Stimulated activated effector memory CD8-positive, alpha-beta T cell treated with anti-CD3 and anti-CD28 coated beads, Interleukin-12 subunit alpha, Interleukin-12 subunit beta, amount 100 ng/mL, for 72 hours (primary cell): ENCODE results near the gene CAV3.

ENCODE experiments used
- ATAC-seq: fragments of 150-1000 bp; cut with Tn5 transposase; 2 replicates; pipeline ENCODE4 v1.10.0; 2021
- DNase-seq, 2 donors: peaks; one replicate each; pipeline ENCODE4 v3.0.0; 2021 to 2022; ENCODE audit warnings: low spot score in 2 of 2
- H3K27ac Mint-ChIP-seq: one replicate; pipeline ENCODE4 v1.8.0; 2022; ENCODE audit warnings: mild to moderate bottlenecking, mixed read lengths
- H3K36me3 Mint-ChIP-seq: one replicate; pipeline ENCODE4 v1.8.0; 2022; ENCODE audit warnings: mild to moderate bottlenecking, mixed read lengths
- H3K4me1 Mint-ChIP-seq: one replicate; pipeline ENCODE4 v1.8.0; 2022; ENCODE audit warnings: mixed read lengths
- H3K4me3 Mint-ChIP-seq: one replicate; pipeline ENCODE4 v1.8.0; 2022; ENCODE audit warnings: mild to moderate bottlenecking, mixed read lengths
- H3K9me3 Mint-ChIP-seq: one replicate; pipeline ENCODE4 v1.8.0; 2022; ENCODE audit warnings: mixed read lengths

Gene CAV3

DNA sequence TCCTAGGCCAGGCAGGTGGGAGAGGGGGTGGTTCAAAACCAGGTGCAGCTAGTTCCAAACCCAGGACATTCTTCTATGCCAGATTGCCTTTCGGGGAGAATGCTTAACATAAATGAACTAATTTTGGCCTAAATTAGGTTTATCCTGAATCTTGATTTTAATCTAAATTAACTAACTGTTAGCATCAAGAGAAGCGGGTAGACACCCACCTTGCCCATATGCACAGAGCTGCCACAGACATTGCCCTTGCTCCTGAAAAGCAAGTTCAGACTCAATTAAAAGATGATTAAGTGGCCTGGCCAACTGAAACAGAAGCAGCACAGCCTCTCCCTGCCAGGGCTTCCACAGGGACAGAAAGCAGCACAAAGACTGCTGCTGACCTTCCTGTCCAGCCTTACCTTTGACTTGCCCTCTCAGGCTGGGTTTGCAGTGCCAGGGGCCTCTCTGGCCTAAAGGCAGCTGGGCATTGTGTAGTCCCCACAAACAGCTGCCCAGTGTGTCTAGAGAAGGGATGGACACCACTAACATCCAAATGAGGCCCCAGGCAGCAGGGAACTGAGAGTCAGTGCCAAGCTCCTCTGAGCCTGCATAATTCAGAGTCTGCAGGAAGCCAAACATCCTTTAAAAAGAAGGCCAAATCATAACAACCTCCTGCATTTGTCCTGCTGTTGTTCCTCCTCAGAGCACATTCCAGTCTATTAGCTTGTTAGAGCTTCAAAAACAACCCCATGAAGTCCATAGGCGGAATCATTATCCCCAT lies 51.3 kb downstream of the CAV3 start:
- H3K4me1 Mint-ChIP-seq, result no peaks in the 10 kb centered on the region
- peak; percentile 26 for ATAC-seq
- H3K36me3 Mint-ChIP-seq, result no peaks in the 10 kb centered on the region
- DNase-seq, result no peak
- no peak overlapping the region for H3K4me3 Mint-ChIP-seq
- peaks cover 9% of the 10 kb centered on the region for H3K9me3 Mint-ChIP-seq
- H3K27ac Mint-ChIP-seq, result no peak overlapping the region

DNA sequence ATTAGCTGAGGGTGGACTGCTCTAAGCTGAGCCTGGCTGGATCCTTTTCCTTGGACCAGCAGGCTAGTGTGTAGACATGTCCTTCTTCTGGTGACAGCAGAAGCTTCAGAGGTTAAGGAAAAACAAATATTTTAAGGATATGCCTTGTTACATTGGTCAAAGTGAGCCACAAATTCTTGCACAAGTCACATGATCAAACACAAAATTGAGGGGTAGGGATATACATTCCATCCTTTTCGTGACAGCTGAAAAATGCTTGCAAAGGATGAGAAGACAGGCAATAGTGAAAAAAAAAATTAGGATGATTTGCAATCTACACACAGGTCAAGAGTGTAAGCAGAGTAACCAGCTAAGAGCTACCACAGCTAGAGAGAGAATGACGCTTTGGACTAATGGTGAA lies 56.9 kb downstream of the CAV3 start:
- DNase-seq (no peak), ATAC-seq (no peak)
- no peaks in the 10 kb centered on the region for H3K36me3 Mint-ChIP-seq
- H3K4me1 Mint-ChIP-seq, result no peaks in the 10 kb centered on the region
- no peak overlapping the region for H3K27ac Mint-ChIP-seq
- no peak overlapping the region for H3K4me3 Mint-ChIP-seq
- peaks cover 9% of the 10 kb centered on the region for H3K9me3 Mint-ChIP-seq

DNA sequence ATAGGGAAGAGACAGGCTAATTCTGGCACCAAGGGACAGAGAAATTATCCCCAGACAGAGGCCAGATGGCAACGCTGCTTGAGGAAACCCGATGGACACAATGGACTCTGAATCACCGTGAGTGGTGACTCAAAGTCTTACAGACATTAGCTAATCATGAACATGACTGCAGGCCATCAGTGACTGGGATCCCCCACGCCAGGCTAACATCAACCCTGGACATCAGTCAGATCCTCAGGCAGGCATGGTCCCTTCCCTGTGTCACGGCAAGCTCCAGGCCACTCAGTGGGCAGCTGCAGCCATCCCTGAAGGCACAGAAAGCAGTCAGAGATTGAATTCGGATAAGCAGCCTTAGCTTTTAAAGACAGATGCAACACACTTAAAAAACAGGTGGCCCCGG lies 59.6 kb downstream of the CAV3 start:
- peaks cover 9% of the 10 kb centered on the region for H3K9me3 Mint-ChIP-seq
- ATAC-seq (no peak), DNase-seq (no peak)
- H3K4me3 Mint-ChIP-seq, result no peak overlapping the region
- H3K27ac Mint-ChIP-seq, result no peak overlapping the region
- H3K4me1 Mint-ChIP-seq, result no peaks in the 10 kb centered on the region
- H3K36me3 Mint-ChIP-seq, result no peaks in the 10 kb centered on the region

DNA sequence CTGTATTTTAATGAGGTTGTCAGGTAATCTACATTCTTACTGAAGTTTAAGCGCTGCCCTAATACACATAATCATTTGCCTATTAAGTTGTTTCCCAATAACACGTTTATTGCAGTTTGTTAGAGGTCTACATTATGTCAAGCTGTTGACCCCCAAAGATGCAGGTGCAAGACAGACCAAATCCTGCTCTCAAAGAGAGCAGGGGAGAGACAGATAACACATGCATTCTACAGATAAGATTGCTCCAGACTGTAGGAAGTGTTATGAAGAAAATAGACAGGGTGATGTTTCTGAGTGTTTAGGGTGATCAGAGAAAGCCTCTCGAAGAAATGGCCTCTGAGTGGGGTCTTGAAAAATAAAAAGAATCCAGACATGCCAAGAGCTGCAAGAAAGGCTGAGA lies 60.6 kb downstream of the CAV3 start:
- H3K27ac Mint-ChIP-seq, result no peak overlapping the region
- ATAC-seq, result no peak
- H3K9me3 Mint-ChIP-seq, result peaks cover 5% of the 10 kb centered on the region
- H3K4me1 Mint-ChIP-seq, result no peaks in the 10 kb centered on the region
- no peak overlapping the region for H3K4me3 Mint-ChIP-seq
- H3K36me3 Mint-ChIP-seq, result no peaks in the 10 kb centered on the region
- DNase-seq, result no peak
